Panc1 (cell line): ENCODE results near the gene SMIM29. TPM values are rescaled to one million over a fixed set of nuclear protein-coding genes. Genes with fewer than 3 reads are reported as not detected.
A peak's percentile ranks its signal among the peaks of the same experiment; 100 is the strongest.

Experiments
- ATAC-seq: fragments of 200-7000 bp; cut with Tn5 transposase; 2 replicates; pipeline ENCODE4 v1.9.1; 2020; ENCODE audit warnings: mild to moderate bottlenecking, moderate library complexity
- BruUV-seq: library from RNA; stranded (reverse); fragments of 400-500 nt; replicated peaks from 2 replicates; lab custom pipeline; 2021; lab: Mats Ljungman, UMichigan
- CTCF ChIA-PET: fragments of 300-600 bp; sonication (Branson Sonifier 250); formaldehyde crosslinking; loops from one replicate; lab custom pipeline; 2022; ENCODE audit warnings: antibody characterized with exemption; lab: Charles Lee
- POLR2A ChIA-PET: fragments of 300-600 bp; sonication (Branson Sonifier 250); formaldehyde crosslinking; loops from one replicate; lab custom pipeline; 2022; ENCODE audit warnings: antibody characterized with exemption; lab: Charles Lee
- DNase-seq: peaks from one replicate; pipeline ENCODE4 v3.0.0-alpha.2; 2010; ENCODE audit warnings: low read depth, low spot score
- H3K27ac ChIP-seq: 2 replicates; pipeline ENCODE4 v1.5.1; 2011; ENCODE audit warnings: mild to moderate bottlenecking, low read length, inconsistent platforms
- H3K27me3 ChIP-seq: fragments of 200-500 bp; sonication (Bioruptor generic); 2 replicates; pipeline ENCODE4 v1.6.0; 2014; ENCODE audit warnings: low read length, inconsistent platforms; ENCODE audit not compliant: control insufficient read depth, insufficient read depth
- H3K36me3 ChIP-seq: fragments of 200-500 bp; sonication (Bioruptor generic); 2 replicates; pipeline ENCODE4 v1.5.1; 2014; ENCODE audit warnings: inconsistent platforms, mild to moderate bottlenecking, low read length, moderate library complexity; ENCODE audit not compliant: control insufficient read depth, insufficient read depth
- H3K4me1 ChIP-seq: 2 replicates; pipeline ENCODE4 v1.5.1; 2011; ENCODE audit warnings: inconsistent platforms, mild to moderate bottlenecking, low read length, moderate library complexity; ENCODE audit not compliant: control insufficient read depth, insufficient read depth
- H3K4me3 ChIP-seq, 2 experiments: 2 replicates each; pipeline ENCODE4 v1.5.1; 2011 to 2012; ENCODE audit warnings: low read depth in 2 of 2, low read length in 2 of 2, mild to moderate bottlenecking in 2 of 2, inconsistent platforms in 1 of 2, moderate library complexity in 1 of 2
- H3K9me3 ChIP-seq: fragments of 200-500 bp; sonication (Bioruptor generic); 2 replicates; pipeline ENCODE4 v1.5.1; 2014; ENCODE audit warnings: low read depth, mild to moderate bottlenecking, inconsistent platforms, low read length, moderate library complexity; ENCODE audit not compliant: control insufficient read depth, insufficient read depth
- CTCF ChIP-seq: fragments of 450-650 bp; IDR thresholded peaks from 2 replicates; pipeline ENCODE4 v1.5.1; 2017; ENCODE audit warnings: mild to moderate bottlenecking
- POLR2AphosphoS5 ChIP-seq: IDR thresholded peaks from 2 replicates; pipeline ENCODE4 v1.6.1; 2012; ENCODE audit warnings: mild to moderate bottlenecking, low read depth, low read length, moderate library complexity
- REST ChIP-seq, 2 experiments: IDR thresholded peaks; 2 replicates each; pipeline ENCODE4 v1.6.1; 2011 to 2012; ENCODE audit warnings: low read depth in 2 of 2, control low read depth in 1 of 2, low read length in 1 of 2, mild to moderate bottlenecking in 1 of 2, moderate library complexity in 1 of 2; ENCODE audit not compliant: insufficient read depth in 1 of 2
- SIN3A ChIP-seq: IDR thresholded peaks from 2 replicates; pipeline ENCODE4 v1.6.1; 2012; ENCODE audit warnings: low read depth, mild to moderate bottlenecking, low read length, moderate library complexity, borderline replicate concordance; ENCODE audit not compliant: insufficient read depth
- TCF7L2 ChIP-seq: IDR thresholded peaks from 2 replicates; pipeline ENCODE4 v1.6.1; 2011; ENCODE audit warnings: mild to moderate bottlenecking, low read depth, low read length, inconsistent platforms
- in situ Hi-C: cut with HindIII; loops from 2 replicates; pipeline ENCODE4 v1.10.0; 2016; ENCODE audit warnings: low sequenced_read_pairs, low pct_unique_long_range_greater_than_20kb
- intact Hi-C: fragments of 100-400 bp; cut with micrococcal nuclease; formaldehyde crosslinking; loops from one replicate; pipeline ENCODE4 v1.10.0; 2022; ENCODE audit not compliant: unreplicated experiment
- total RNA-seq: library from RNA; stranded (reverse); gene quantifications from one replicate; pipeline ENCODE4 v1.2.1, GENCODE V29; 2021; ENCODE audit not compliant: unreplicated experiment

The SMIM29 gene
- total RNA-seq, 1 experiment from 2014 or later: 35.6 TPM

- CTCF ChIA-PET: interaction anchor here (0.6 to 1.3 kb wide), 6 partner anchors 30 to 402 kb away, joined by 3 to 10 read pairs (median 6); no protein-coding TSS in a partner anchor
- Histone ChIP-seq H3K36me3 (peaks cover 4% of the 10 kb centered on the region; the same call in 1 of the 2 replicates), H3K9me3 (no peaks in the 10 kb centered on the region), H3K4me1 (peaks cover 83% of the 10 kb centered on the region), H3K4me3 (no peak overlapping the region), H3K27ac (peak overlapping the region; percentile 90), H3K27me3 (no peaks in the 10 kb centered on the region)
- ATAC-seq (peak; percentile 64), DNase-seq (no peak)
- TF ChIP-seq CTCF (peak; percentile 77), POLR2AphosphoS5 (0 out of 2 replicates have a peak, but pooled peaks have one; percentile 15), REST (IDR thresholded peaks at IDR 0.05; ENCODE audit: insufficient read depth in 1 of 2, low read depth in 2 of 2, low read length in 1 of 2) (no peak), TCF7L2 (peak; percentile 64), SIN3A (no peak)
- in situ Hi-C loops (no loop called here), intact Hi-C loops (loop anchor here (5.0 kb wide), 1 partner anchor 47 kb away; no protein-coding TSS in a partner anchor)
- POLR2A ChIA-PET: interaction anchor here (0.6 to 0.8 kb wide), 3 partner anchors 26 to 183 kb away, joined by 5 to 19 read pairs (median 8); no protein-coding TSS in a partner anchor
- BruUV-seq: no TSS peak
These were observed 4.6 kb downstream of the SMIM29 start for GRCh38 chr6:34243901-34244884.

DNA sequence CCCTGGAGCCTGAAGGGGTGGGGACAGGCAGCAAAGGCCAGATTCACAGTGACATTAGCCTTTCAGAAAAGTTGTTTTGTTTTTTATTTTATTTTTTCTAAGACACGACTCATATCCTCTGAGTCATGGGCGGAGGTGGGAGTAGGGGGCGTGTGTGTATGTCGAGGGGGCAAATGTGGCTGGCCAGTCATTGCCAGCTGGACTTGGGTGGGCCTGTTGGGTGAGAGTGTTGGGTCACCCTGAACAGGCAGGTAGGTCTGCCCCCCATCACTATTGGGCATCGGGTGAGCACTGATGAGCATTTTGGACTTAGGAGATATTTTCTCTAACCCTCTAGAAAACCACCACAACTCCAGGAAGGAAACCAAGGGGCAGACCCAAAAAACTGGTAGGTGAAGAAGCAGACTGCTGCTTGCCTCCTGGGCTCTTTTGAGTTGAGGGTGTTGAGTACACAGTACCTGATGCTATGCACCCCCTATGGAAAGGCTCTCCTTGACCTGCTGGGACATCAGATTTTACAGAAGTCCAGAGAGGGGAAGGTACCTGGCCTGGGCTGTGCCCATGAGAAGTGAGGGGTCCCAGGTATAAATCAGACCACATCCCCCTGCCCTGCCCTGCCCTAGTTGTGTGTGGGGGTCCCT is 5.6 kb downstream of the SMIM29 start:
- intact Hi-C loops (loop anchor here (5.0 kb wide), 1 partner anchor 46 kb away; no protein-coding TSS in a partner anchor), in situ Hi-C loops (no loop called here)
- Histone ChIP-seq H3K4me1 (peaks cover 89% of the 10 kb centered on the region), H3K36me3 (peaks cover 4% of the 10 kb centered on the region; the same call in 1 of the 2 replicates), H3K27me3 (no peaks in the 10 kb centered on the region), H3K9me3 (no peaks in the 10 kb centered on the region), H3K4me3 (no peak overlapping the region), H3K27ac (peak overlapping the region; percentile 90)
- ATAC-seq (no peak), DNase-seq (no peak)
- ChIA-PET POLR2A (interaction anchor here (0.6 to 0.8 kb wide), 3 partner anchors 14 to 182 kb away, joined by 3 to 8 read pairs (median 5); no protein-coding TSS in a partner anchor), CTCF (interaction anchor here (1.3 kb wide), 1 partner anchor 172 kb away, joined by 10 read pairs; no protein-coding TSS in a partner anchor)
- no TSS peak for BruUV-seq
- no peak for TF ChIP-seq POLR2AphosphoS5
- no peak for TF ChIP-seq SIN3A
- no peak for TF ChIP-seq REST (IDR thresholded peaks at IDR 0.05; ENCODE audit: insufficient read depth in 1 of 2, low read depth in 2 of 2, low read length in 1 of 2)
- no peak for TF ChIP-seq CTCF
- TF ChIP-seq TCF7L2: no peak
